ENCODE measurements around the gene ADARB1. TPM values are rescaled to one million over a fixed set of nuclear protein-coding genes. Genes with fewer than 3 reads are reported as not detected.

Gene ADARB1
- total and polyA plus RNA-seq, 2 of the 8 experiments (the other 6 are each of a cell fraction or from before 2014, with no cell fraction given), result 4.7 to 14.9 TPM

DNA sequence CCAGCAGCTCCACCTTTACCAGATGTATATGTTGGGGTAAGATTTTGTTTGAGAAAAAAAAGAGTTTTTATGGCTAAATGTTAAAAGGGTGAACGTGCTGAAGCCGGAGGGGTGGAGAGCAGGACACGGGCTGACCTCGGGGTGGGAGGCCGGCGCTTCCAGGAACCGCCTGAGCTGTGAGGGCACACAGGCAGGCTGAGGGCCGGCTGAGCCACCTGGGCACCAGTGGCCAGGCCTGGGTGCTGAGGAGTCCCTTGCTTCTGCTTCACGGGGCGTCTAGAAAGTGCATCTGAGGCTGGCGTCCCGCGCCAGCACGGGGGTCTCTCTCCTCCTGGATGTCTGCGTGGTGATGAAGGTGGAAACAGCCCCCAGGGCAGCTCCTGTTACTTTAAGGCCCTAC, 33.6 kb upstream of the ADARB1 start:
- Histone ChIP-seq H2AK5ac (ENCODE audit: low read depth, low read length) (no peak overlapping the region), H3K56ac (replicated peaks; ENCODE audit: insufficient read length, low read depth, low read length) (no peak overlapping the region), H3K23ac (ENCODE audit: insufficient read length) (no peak overlapping the region), H3K23me2 (ENCODE audit: low read depth, low read length) (peaks cover 9% of the 10 kb centered on the region; the same call in 1 of the 2 replicates), H3K18ac (ENCODE audit: extremely low read depth, low read length) (no peak overlapping the region), H3K4ac (replicated peaks; ENCODE audit: insufficient read length, low read depth, low read length) (no peak overlapping the region), H3K9me3 (ENCODE audit: insufficient read depth in 2 of 2, low read depth in 1 of 2, low read length in 1 of 2) (0 out of 4 replicates have a peak, but pooled peaks cover 0 to 5% of the 10 kb centered on the region in 2 experiments), H3K9ac (replicated peaks in 1 of 4; ENCODE audit: extremely low read depth in 1 of 4, low read depth in 3 of 4, low read length in 3 of 4) (no peak overlapping the region), H3K36me3 (ENCODE audit: control insufficient read depth in 2 of 4, insufficient read depth in 4 of 4, low read length in 3 of 4) (no peaks in the 10 kb centered on the region; a peak in 1 of 8 replicates), H2BK120ac (replicated peaks; ENCODE audit: low read depth, low read length) (no peak overlapping the region), H3K14ac (ENCODE audit: insufficient read length) (no peak overlapping the region), H3K79me1 (ENCODE audit: low read depth, low read length) (no peaks in the 10 kb centered on the region), H4K91ac (replicated peaks; ENCODE audit: insufficient read length, low read length) (no peak overlapping the region), H2BK5ac (ENCODE audit: low read depth, low read length) (no peak overlapping the region), H3K27me3 (replicated peaks in 1 of 4; ENCODE audit: control insufficient read depth in 3 of 4, extremely low read depth in 1 of 4, insufficient read depth in 3 of 4, low read length in 3 of 4) (no peaks in the 10 kb centered on the region; a peak in 4 of 7 replicates), H3K79me2 (ENCODE audit: control insufficient read depth in 1 of 2, insufficient read depth in 2 of 2, low read length in 2 of 2) (no peaks in the 10 kb centered on the region), H2BK20ac (ENCODE audit: low read length) (no peak overlapping the region), H2BK12ac (ENCODE audit: low read depth, low read length) (no peak overlapping the region), H4K20me1 (replicated peaks in 1 of 2; ENCODE audit: control insufficient read depth in 1 of 2, insufficient read depth in 2 of 2, low read length in 2 of 2) (peaks cover 0 to 9% of the 10 kb centered on the region in 2 experiments), H4K8ac (ENCODE audit: extremely low read depth, insufficient read depth, low read length) (peak overlapping the region; percentile 85; the same call in 1 of the 2 replicates), H3K4me1 (replicated peaks in 1 of 4; ENCODE audit: control insufficient read depth in 3 of 4, insufficient read depth in 4 of 4, low read length in 3 of 4) (no peaks in the 10 kb centered on the region; a peak in 1 of 7 replicates), H3K4me2 (ENCODE audit: insufficient read depth in 1 of 2, low read depth in 2 of 2, low read length in 2 of 2) (no peak overlapping the region), H2AFZ (ENCODE audit: low read length) (no peak overlapping the region), H2BK15ac (ENCODE audit: low read length) (no peak overlapping the region), H3K27ac (ENCODE audit: low read depth, low read length) (no peak overlapping the region), H4K5ac (ENCODE audit: insufficient read length, low read depth, low read length) (no peak overlapping the region), H3K4me3 (ENCODE audit: extremely low read depth in 1 of 4, insufficient read depth in 2 of 4, low read depth in 3 of 4, low read length in 4 of 4) (no peak overlapping the region)
- POLR2A ChIA-PET (ENCODE audit: partially characterized antibody), result no interaction called here
- DNase-seq (ENCODE audit: low read depth in 1 of 2, low spot score in 2 of 2) (peak in 1 of 2 experiments; percentile 41), FAIRE-seq (no peak)
- WGBS, 2 experiments (ENCODE audit: extremely low coverage in 1 of 2, insufficient coverage in 1 of 2, insufficient read length in 1 of 2, insufficient replicate concordance in 2 of 2, low coverage in 1 of 2, low lambda C conversion rate in 2 of 2, missing lambda C conversion rate in 1 of 2), result 85 to 100% methylated on average over 2 to 14 of the region's 15 CpGs
- CTCF ChIA-PET (ENCODE audit: partially characterized antibody), result interaction anchor here (1.3 to 1.6 kb wide), 2 partner anchors 10 to 97 kb away, joined by 3 to 5 read pairs; no protein-coding TSS in a partner anchor
- TF ChIP-seq TEAD4 (IDR thresholded peaks at IDR 0.05; ENCODE audit: low read depth, low read length) (no peak), JUND (IDR thresholded peaks at IDR 0.05; ENCODE audit: low read length) (no peak), SIRT6 (IDR thresholded peaks at IDR 0.05; ENCODE audit: low read length) (no peak), SP4 (IDR thresholded peaks at IDR 0.05; ENCODE audit: low read length) (no peak), SAP30 (IDR thresholded peaks at IDR 0.05; ENCODE audit: insufficient read depth, insufficient replicate concordance, low read length) (no peak), GABPA (IDR thresholded peaks at IDR 0.05; ENCODE audit: borderline replicate concordance, insufficient read depth, low read length) (no peak), EP300 (IDR thresholded peaks at IDR 0.05; ENCODE audit: borderline replicate concordance in 1 of 2, low read depth in 2 of 2, low read length in 2 of 2) (no peak), RBBP5 (IDR thresholded peaks at IDR 0.05; ENCODE audit: borderline replicate concordance, low read depth, low read length) (no peak), NANOG (IDR thresholded peaks at IDR 0.05; ENCODE audit: insufficient read depth, low read depth, low read length, poor library complexity, severe bottlenecking) (no peak), POLR2AphosphoS5 (IDR thresholded peaks at IDR 0.05; ENCODE audit: low read depth, low read length) (no peak)
- TF ChIP-seq, protein P1, sequence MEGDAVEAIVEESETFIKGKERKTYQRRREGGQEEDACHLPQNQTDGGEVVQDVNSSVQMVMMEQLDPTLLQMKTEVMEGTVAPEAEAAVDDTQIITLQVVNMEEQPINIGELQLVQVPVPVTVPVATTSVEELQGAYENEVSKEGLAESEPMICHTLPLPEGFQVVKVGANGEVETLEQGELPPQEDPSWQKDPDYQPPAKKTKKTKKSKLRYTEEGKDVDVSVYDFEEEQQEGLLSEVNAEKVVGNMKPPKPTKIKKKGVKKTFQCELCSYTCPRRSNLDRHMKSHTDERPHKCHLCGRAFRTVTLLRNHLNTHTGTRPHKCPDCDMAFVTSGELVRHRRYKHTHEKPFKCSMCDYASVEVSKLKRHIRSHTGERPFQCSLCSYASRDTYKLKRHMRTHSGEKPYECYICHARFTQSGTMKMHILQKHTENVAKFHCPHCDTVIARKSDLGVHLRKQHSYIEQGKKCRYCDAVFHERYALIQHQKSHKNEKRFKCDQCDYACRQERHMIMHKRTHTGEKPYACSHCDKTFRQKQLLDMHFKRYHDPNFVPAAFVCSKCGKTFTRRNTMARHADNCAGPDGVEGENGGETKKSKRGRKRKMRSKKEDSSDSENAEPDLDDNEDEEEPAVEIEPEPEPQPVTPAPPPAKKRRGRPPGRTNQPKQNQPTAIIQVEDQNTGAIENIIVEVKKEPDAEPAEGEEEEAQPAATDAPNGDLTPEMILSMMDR (IDR thresholded peaks at IDR 0.05; ENCODE audit: control extremely low read depth in 1 of 3, insufficient read depth in 1 of 3, low read depth in 1 of 3, low read length in 3 of 3), result no peak

Measured in H1 (cell line).